ENCODE measurements around the gene PPP2R5C. TPM values are rescaled to one million over a fixed set of nuclear protein-coding genes. Genes with fewer than 3 reads are reported as not detected.
"Not testable (repeated sequence)": the region's sequence is repeated elsewhere in the genome, so short reads cannot be mapped to it uniquely, and the experiment has no call there.

PPP2R5C gene
- total and polyA plus RNA-seq, 8 donors = 103 to 176 (median 112) TPM

DNA sequence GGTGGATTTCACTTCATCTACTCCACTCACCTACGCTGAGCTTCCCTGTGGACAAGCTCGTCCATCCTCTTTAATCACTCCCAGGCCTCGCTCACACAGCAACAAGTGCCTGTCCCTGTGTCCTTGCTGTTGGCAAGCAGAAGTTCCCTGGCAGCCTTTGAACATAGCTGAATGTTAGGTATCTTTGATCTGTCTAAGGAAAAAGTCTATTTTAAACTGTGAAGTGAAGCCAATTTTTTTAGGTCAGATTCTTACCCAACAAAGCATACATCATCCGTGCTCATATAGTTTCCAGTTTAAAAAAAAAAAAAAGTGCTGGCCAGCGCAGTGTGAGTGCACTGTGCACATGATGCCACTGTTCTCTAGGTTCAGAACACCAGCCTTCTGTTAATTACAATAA lies 36.3 kb downstream of the PPP2R5C start:
- Histone ChIP-seq H3K36me3 (peaks cover 0 to 7% of the 10 kb centered on the region in 2 donors), H3K4me1 (no peaks in the 10 kb centered on the region), H3K4me3 (no peak overlapping the region), H3K27me3 (no peaks in the 10 kb centered on the region), H3K9me3 (no peaks in the 10 kb centered on the region), H3K27ac (no peak overlapping the region)
- TF ChIP-seq, protein P1, sequence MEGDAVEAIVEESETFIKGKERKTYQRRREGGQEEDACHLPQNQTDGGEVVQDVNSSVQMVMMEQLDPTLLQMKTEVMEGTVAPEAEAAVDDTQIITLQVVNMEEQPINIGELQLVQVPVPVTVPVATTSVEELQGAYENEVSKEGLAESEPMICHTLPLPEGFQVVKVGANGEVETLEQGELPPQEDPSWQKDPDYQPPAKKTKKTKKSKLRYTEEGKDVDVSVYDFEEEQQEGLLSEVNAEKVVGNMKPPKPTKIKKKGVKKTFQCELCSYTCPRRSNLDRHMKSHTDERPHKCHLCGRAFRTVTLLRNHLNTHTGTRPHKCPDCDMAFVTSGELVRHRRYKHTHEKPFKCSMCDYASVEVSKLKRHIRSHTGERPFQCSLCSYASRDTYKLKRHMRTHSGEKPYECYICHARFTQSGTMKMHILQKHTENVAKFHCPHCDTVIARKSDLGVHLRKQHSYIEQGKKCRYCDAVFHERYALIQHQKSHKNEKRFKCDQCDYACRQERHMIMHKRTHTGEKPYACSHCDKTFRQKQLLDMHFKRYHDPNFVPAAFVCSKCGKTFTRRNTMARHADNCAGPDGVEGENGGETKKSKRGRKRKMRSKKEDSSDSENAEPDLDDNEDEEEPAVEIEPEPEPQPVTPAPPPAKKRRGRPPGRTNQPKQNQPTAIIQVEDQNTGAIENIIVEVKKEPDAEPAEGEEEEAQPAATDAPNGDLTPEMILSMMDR (IDR thresholded peaks at IDR 0.05) = no peak
- no peak for ATAC-seq
- intact Hi-C loops (cut with DNase I) = no loop called here
- DNase-seq = no peak

DNA sequence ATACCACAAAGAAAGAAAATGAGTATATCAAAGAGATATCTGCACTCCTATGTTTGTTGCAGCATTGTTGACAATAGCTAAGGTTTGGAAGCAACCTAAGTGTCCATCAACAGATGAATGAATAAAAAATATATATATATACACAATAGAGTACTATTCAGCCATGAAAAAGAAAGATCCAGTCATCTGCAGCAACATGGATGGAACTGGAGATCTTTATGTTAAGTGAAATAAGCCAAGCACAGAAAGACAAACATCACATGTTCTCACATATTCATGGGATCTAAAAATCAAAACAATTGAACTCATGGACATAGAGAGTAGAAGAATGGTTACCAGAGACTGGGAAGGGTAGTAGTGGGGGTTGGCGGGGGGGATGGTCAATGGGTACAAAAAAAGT lies 42.9 kb downstream of the PPP2R5C start:
- H3K27ac ChIP-seq; H3K9me3 ChIP-seq; DNase-seq; H3K36me3 ChIP-seq; H3K27me3 ChIP-seq; ATAC-seq; H3K4me1 ChIP-seq; H3K4me3 ChIP-seq; intact Hi-C loops (cut with DNase I): not testable (repeated sequence)

DNA sequence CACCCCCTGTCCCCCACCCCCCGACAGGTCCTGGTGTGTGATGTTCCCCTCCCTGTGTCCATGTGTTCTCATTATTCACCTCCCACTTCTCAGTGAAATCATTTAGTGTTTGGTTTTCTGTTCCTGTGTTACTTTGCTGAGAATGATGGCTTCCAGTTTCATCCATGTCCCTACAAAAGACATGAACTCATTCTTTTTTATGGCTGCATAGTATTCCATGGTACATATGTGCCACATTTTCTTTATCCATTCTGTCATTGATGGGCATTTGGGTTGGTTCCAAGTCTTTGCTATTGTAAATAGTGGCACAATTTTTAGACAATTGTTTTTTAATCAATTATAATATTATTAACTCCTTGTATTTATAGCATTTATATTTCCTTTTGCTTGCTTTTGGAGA lies 44.7 kb downstream of the PPP2R5C start:
- DNase-seq; ATAC-seq; H3K27ac ChIP-seq; intact Hi-C loops (cut with DNase I); H3K4me3 ChIP-seq; H3K27me3 ChIP-seq; H3K9me3 ChIP-seq; H3K36me3 ChIP-seq: not testable (repeated sequence)
- peaks cover 12% of the 10 kb centered on the region in 2 donors for H3K4me1 ChIP-seq

DNA sequence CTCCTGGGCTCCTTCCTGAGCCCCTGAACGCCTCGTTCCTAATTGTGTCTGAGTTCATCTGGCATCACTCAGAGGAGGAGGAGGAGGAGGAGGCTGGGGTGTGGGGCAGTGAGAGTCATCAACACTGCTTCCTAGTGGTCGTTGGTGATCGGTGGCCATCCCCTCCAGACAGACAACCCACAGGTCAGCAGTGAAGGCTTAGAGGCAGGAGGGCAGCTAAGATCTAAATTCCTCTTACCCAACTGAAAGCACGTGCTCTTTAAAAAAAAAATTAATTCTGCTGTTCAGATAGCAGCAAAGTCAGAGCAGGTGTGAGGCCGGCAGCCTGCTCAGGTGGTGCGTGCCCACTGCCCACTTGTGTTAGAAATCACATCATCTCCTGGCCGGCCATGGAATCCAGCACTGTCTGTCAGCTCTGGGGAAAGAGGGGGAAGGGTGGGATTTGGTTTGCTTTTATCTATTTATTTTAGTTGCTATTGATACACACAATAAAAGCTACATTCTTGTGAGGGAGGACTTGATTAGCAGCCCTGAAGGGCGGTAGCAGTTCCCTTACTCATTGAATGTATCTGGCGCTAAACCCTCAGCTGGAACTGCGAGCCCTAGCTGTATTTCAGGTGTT lies 46.6 kb downstream of the PPP2R5C start:
- TF ChIP-seq, protein P1 (IDR thresholded peaks at IDR 0.05) = no peak
- Histone ChIP-seq H3K9me3 (no peaks in the 10 kb centered on the region), H3K4me3 (no peak overlapping the region), H3K4me1 (peaks cover 14 to 30% of the 10 kb centered on the region in 2 donors), H3K36me3 (no peaks in the 10 kb centered on the region), H3K27me3 (no peaks in the 10 kb centered on the region), H3K27ac (no peak overlapping the region)
- ATAC-seq = no peak
- intact Hi-C loops (cut with DNase I) = no loop called here
- DNase-seq = peak in 1 of 4 donors; percentile 35

DNA sequence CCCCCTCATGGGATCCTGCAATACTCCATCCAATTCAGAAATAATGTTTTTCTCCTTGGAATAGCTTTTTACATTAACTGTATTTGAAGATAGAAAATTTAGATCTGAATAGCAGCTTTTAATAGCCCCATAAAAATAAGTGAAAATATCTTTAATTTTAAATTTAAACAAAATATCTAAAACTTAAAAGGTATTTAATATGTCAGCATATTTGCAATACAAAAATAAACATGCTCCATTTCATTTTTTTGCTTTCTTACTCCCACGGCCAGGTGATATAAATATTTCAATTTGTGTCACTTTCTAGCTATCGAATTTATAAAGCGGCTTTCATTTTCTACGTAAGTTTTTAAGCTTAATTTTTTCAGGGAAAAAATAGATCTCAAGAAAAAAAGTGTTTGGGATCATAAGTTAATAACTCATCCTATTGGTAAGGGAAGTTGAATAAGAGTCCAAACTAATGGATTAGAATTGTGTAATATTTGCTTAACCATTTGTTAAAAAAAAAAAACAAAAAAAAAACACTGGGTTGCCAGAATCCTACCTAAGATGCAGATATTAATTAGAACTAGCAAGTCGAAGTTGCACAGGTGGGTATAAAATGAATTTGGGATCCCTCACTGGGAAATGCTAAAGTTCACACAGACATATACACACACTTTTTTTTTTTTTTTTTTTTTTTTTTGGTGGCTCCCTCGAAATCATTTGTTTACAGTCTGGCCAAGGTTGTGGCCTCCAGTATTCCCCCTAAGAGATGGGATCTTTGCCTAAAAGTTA lies 47.6 kb downstream of the PPP2R5C start:
- no peak for ATAC-seq
- TF ChIP-seq, protein P1 (IDR thresholded peaks at IDR 0.05) = no peak
- DNase-seq = no peak
- H3K9me3 ChIP-seq = no peaks in the 10 kb centered on the region
- no peaks in the 10 kb centered on the region for H3K36me3 ChIP-seq
- no peaks in the 10 kb centered on the region for H3K27me3 ChIP-seq
- H3K27ac ChIP-seq = peak overlapping the region; percentile 96 to 99
- H3K4me1 ChIP-seq = peaks cover 21 to 40% of the 10 kb centered on the region in 2 donors
- intact Hi-C loops (cut with DNase I) = no loop called here
- H3K4me3 ChIP-seq = peak overlapping the region; percentile 51 to 56

DNA sequence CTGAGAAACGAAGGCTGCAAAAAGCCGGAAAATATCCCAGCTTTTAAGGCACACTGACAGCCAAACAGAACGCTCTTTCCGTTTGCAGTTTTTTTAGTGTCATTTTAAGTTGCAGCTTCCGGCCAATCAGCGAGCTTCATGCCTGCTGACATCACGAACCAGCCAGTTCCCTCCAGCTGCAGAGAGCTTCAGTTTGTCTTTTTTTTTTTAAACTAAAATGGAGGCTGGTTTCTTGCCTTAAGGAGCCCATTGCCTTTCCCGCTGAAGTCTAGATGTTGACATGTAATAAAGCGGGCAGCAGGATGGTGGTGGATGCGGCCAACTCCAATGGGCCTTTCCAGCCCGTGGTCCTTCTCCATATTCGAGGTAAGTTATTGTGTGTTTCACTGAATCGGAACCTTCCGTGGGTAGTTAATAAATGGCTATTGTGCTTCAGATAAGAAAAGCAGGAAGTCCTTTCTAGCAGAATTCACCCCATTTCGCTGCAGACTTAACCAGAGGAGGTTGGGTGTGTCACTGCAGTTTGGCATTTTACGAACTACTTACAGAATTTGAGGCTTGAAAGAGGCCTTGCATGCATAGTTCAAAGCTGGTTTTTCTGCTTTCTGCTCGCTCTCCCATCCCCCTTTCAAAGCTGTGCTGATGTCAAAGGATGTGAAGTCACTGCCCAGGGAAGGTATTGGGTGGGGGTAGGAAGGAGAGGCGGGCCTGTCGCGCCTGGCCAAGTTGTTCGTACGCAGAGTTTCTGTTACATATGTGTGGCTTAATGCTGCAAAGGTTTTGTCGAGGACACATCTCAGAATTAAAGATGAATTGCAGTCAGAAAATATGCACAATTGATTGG lies 48.4 kb downstream of the PPP2R5C start:
- Histone ChIP-seq H3K27me3 (no peaks in the 10 kb centered on the region), H3K36me3 (no peaks in the 10 kb centered on the region), H3K4me1 (peaks cover 22 to 48% of the 10 kb centered on the region in 2 donors), H3K4me3 (peak overlapping the region; percentile 51 to 56), H3K9me3 (no peaks in the 10 kb centered on the region), H3K27ac (peak overlapping the region; percentile 96 to 99)
- TF ChIP-seq, protein P1 (IDR thresholded peaks at IDR 0.05) = no peak
- intact Hi-C loops (cut with DNase I) = no loop called here
- DNase-seq = peak; percentile 89 to 96 (median 91)
- ATAC-seq = peak; percentile 96

Measured in left lung (tissue), 10 donors.